GM23338 (cell line): Measurements from ENCODE around the gene ESYT2. TPM values are rescaled to one million over a fixed set of nuclear protein-coding genes. Genes with fewer than 3 reads are reported as not detected.

Experiments used
- ATAC-seq: fragments of 200-7000 bp; cut with Tn5 transposase; 3 replicates; pipeline ENCODE4 v1.9.1; 2020
- DNase-seq: peaks from one replicate; pipeline ENCODE4 v3.0.0-alpha.2; 2015; ENCODE audit warnings: low spot score
- H2AFZ ChIP-seq: fragments of 200-600 bp; sonication (generic); 2 replicates; pipeline ENCODE4 v1.8.0; 2016; ENCODE audit warnings: antibody characterized with exemption, mild to moderate bottlenecking, moderate library complexity
- H3F3A ChIP-seq: fragments of 200-600 bp; sonication (generic); replicated peaks from 2 replicates; pipeline ENCODE4 v1.8.0; 2017; ENCODE audit warnings: antibody characterized with exemption, mixed run types, low read depth
- H3K27ac ChIP-seq: fragments of 200-600 bp; sonication (generic); 2 replicates; pipeline ENCODE4 v1.6.1; 2016; ENCODE audit warnings: low read depth
- H3K27me3 ChIP-seq: fragments of 200-600 bp; sonication (generic); 2 replicates; pipeline ENCODE4 v1.8.0; 2016; ENCODE audit warnings: mild to moderate bottlenecking, mixed run types, moderate library complexity; ENCODE audit not compliant: insufficient read depth
- H3K36me3 ChIP-seq: fragments of 200-600 bp; sonication (generic); 2 replicates; pipeline ENCODE4 v1.8.0; 2016; ENCODE audit warnings: mild to moderate bottlenecking; ENCODE audit not compliant: insufficient read depth
- H3K4me1 ChIP-seq: fragments of 200-600 bp; sonication (generic); 2 replicates; pipeline ENCODE4 v1.8.0; 2016; ENCODE audit warnings: mild to moderate bottlenecking, moderate library complexity; ENCODE audit not compliant: insufficient read depth
- H3K4me2 ChIP-seq: fragments of 200-600 bp; sonication (generic); 2 replicates; pipeline ENCODE4 v1.7.1; 2017; ENCODE audit warnings: mixed run types
- H3K4me3 ChIP-seq: fragments of 200-600 bp; sonication (generic); 2 replicates; pipeline ENCODE4 v1.6.1; 2016; ENCODE audit warnings: mixed run types
- H3K79me2 ChIP-seq: fragments of 200-600 bp; sonication (generic); replicated peaks from 2 replicates; pipeline ENCODE4 v1.8.0; 2017; ENCODE audit warnings: mild to moderate bottlenecking; ENCODE audit not compliant: insufficient read depth
- H3K9me2 ChIP-seq: fragments of 200-600 bp; sonication (generic); 2 replicates; pipeline ENCODE4 v1.8.0; 2017; ENCODE audit not compliant: insufficient read depth
- H4K20me1 ChIP-seq: fragments of 200-600 bp; sonication (generic); replicated peaks from 2 replicates; pipeline ENCODE4 v1.8.0; 2017; ENCODE audit warnings: mild to moderate bottlenecking; ENCODE audit not compliant: insufficient read depth
- H3K27ac Mint-ChIP-seq: 2 replicates; pipeline ENCODE4 v1.8.0; 2020; ENCODE audit warnings: inconsistent platforms, mild to moderate bottlenecking, moderate library complexity, mixed read lengths
- H3K27me3 Mint-ChIP-seq: 3 replicates; pipeline ENCODE4 v1.8.0; 2022; ENCODE audit warnings: low read depth, mild to moderate bottlenecking, moderate library complexity, mixed read lengths, inconsistent platforms; ENCODE audit not compliant: insufficient read depth, poor library complexity
- H3K36me3 Mint-ChIP-seq: 3 replicates; pipeline ENCODE4 v1.8.0; 2021; ENCODE audit warnings: low read depth, mild to moderate bottlenecking, inconsistent platforms, moderate library complexity, mixed read lengths
- H3K4me1 Mint-ChIP-seq: 3 replicates; pipeline ENCODE4 v1.8.0; 2020; ENCODE audit warnings: mild to moderate bottlenecking, inconsistent platforms, mixed read lengths
- H3K4me3 Mint-ChIP-seq: 3 replicates; pipeline ENCODE4 v1.8.0; 2021; ENCODE audit warnings: moderate library complexity, mild to moderate bottlenecking, inconsistent platforms, mixed read lengths
- H3K9me3 Mint-ChIP-seq: 3 replicates; pipeline ENCODE4 v1.8.0; 2020; ENCODE audit warnings: moderate library complexity, mild to moderate bottlenecking, inconsistent platforms, mixed read lengths
- CREB1 ChIP-seq: fragments of 250-450 bp; sonication (Bioruptor Pico); IDR thresholded peaks from 2 replicates; pipeline ENCODE4 v1.5.0; 2020; ENCODE audit warnings: low read depth, mild to moderate bottlenecking, moderate library complexity
- CTCF ChIP-seq, 2 experiments: fragments of 200-600 bp in 1 of 2; sonication (generic) in 1 of 2; conservative IDR thresholded peaks; 2 replicates each; pipeline versions ENCODE4 v1.5.1 to v1.6.1; 2016 to 2017; ENCODE audit warnings: antibody characterized with exemption in 2 of 2, low read depth in 2 of 2, mild to moderate bottlenecking in 2 of 2, moderate library complexity in 1 of 2
- ETS1 ChIP-seq: IDR thresholded peaks from 2 replicates; pipeline ENCODE4 v1.6.1; 2016; ENCODE audit warnings: antibody characterized with exemption
- EZH2 ChIP-seq: fragments of 200-600 bp; sonication (generic); IDR thresholded peaks from one replicate; pipeline ENCODE4 v1.8.0; 2017; ENCODE audit warnings: antibody characterized with exemption, mild to moderate bottlenecking, low read depth; ENCODE audit not compliant: unreplicated experiment
- EZH2phosphoT487 ChIP-seq: fragments of 200-600 bp; sonication (generic); IDR thresholded peaks from one replicate; pipeline ENCODE4 v1.8.1; 2018; ENCODE audit warnings: antibody characterized with exemption; ENCODE audit not compliant: unreplicated experiment
- JUNB ChIP-seq: IDR thresholded peaks from one replicate; pipeline ENCODE4 v1.6.1; 2016; ENCODE audit warnings: antibody characterized with exemption; ENCODE audit not compliant: unreplicated experiment
- NANOG ChIP-seq: IDR thresholded peaks from 2 replicates; pipeline ENCODE4 v1.6.1; 2016; ENCODE audit warnings: antibody characterized with exemption, borderline replicate concordance
- POLR2AphosphoS5 ChIP-seq: IDR thresholded peaks from 2 replicates; pipeline ENCODE4 v1.6.1; 2016; ENCODE audit warnings: antibody characterized with exemption, low read depth
- REST ChIP-seq: IDR thresholded peaks from one replicate; pipeline ENCODE4 v1.6.1; 2018; ENCODE audit warnings: antibody characterized with exemption; ENCODE audit not compliant: unreplicated experiment
- STAT1 ChIP-seq: IDR thresholded peaks from one replicate; pipeline ENCODE4 v1.6.1; 2016; ENCODE audit warnings: antibody characterized with exemption; ENCODE audit not compliant: unreplicated experiment
- ZNF114 ChIP-seq: fragments of 250-450 bp; sonication (Bioruptor Pico); IDR thresholded peaks from 2 replicates; pipeline ENCODE4 v1.5.0; 2020; ENCODE audit warnings: mild to moderate bottlenecking, moderate library complexity
- ZNF331 ChIP-seq: fragments of 250-450 bp; sonication (Bioruptor Pico); IDR thresholded peaks from 2 replicates; pipeline ENCODE4 v1.5.0; 2020; ENCODE audit warnings: low read depth, mild to moderate bottlenecking, moderate library complexity
- ZNF462 ChIP-seq: fragments of 250-450 bp; sonication (Bioruptor Pico); IDR thresholded peaks from 2 replicates; pipeline ENCODE4 v1.5.0; 2020; ENCODE audit warnings: mild to moderate bottlenecking, moderate library complexity
- polyA plus RNA-seq: library from polyadenylated mRNA; unstranded; fragments of >200 nt; fragmentation: Nextera tagmentation; extraction: Ambion mirVana; gene quantifications from 2 replicates; pipeline ENCODE4 v1.2.1, GENCODE V29; 2016
- total RNA-seq: library from RNA; depleted of rRNA; stranded (reverse); fragments of >200 nt; shearing (Covaris generic); gene quantifications from 2 replicates; pipeline ENCODE4 v1.2.3, GENCODE V29; 2014

ESYT2 gene
- total and polyA plus RNA-seq, 2 experiments from 2014 or later = 9.6 to 52.7 TPM

- H3K27me3 Mint-ChIP-seq = peaks cover 2% of the 10 kb centered on the region
- Histone ChIP-seq H3K4me2 (no peak overlapping the region), H3K27me3 (no peaks in the 10 kb centered on the region), H3K9me2 (no peaks in the 10 kb centered on the region), H2AFZ (no peak overlapping the region), H3K4me3 (no peak overlapping the region), H3K27ac (no peak overlapping the region), H3F3A (no peaks in the 10 kb centered on the region), H3K36me3 (no peaks in the 10 kb centered on the region), H3K4me1 (no peaks in the 10 kb centered on the region), H4K20me1 (peaks cover 13% of the 10 kb centered on the region; the same call in 1 of the 2 replicates), H3K79me2 (no peaks in the 10 kb centered on the region)
- H3K36me3 Mint-ChIP-seq = peaks cover 10% of the 10 kb centered on the region; the same call in 2 of the 3 replicates
- ATAC-seq (no peak), DNase-seq (no peak)
- H3K27ac Mint-ChIP-seq = no peak overlapping the region
- no peak overlapping the region for H3K4me3 Mint-ChIP-seq
- H3K9me3 Mint-ChIP-seq = no peaks in the 10 kb centered on the region
- peaks cover 10% of the 10 kb centered on the region; the same call in 2 of the 3 replicates for H3K4me1 Mint-ChIP-seq
- TF ChIP-seq JUNB = no peak
- TF ChIP-seq CTCF (conservative IDR thresholded peaks at IDR 0.05; ENCODE audit: low read depth in 2 of 2) = no peak
- TF ChIP-seq EZH2 = no peak
- TF ChIP-seq ETS1 = no peak
- no peak for TF ChIP-seq NANOG
- TF ChIP-seq ZNF462 = no peak
- no peak for TF ChIP-seq CREB1 (CRISPR knock-in tag)
- no peak for TF ChIP-seq ZNF114
- no peak for TF ChIP-seq STAT1
- no peak for TF ChIP-seq ZNF331
- TF ChIP-seq EZH2phosphoT487 = no peak
- TF ChIP-seq POLR2AphosphoS5 = no peak
- no peak for TF ChIP-seq REST
Measured at GRCh38 chr7:158774952-158775351, 54.4 kb downstream of the ESYT2 start.
